Stimulated activated memory B cell treated with anti-CD40 and anti-IgM and Interleukin-4, amounts not matched to agents 10 μg/mL and 1 μg/mL and 100 μg/mL, for 72 hours (primary cell): Measurements from ENCODE around the gene AFAP1.
A peak's percentile ranks its signal among the peaks of the same experiment; 100 is the strongest.

Experiments
- ATAC-seq: fragments of 150-1000 bp; cut with Tn5 transposase; 2 replicates; pipeline ENCODE4 v1.10.0; 2021
- H3K27ac Mint-ChIP-seq: one replicate; pipeline ENCODE4 v1.8.0; 2022; ENCODE audit warnings: mild to moderate bottlenecking, mixed read lengths
- H3K27me3 Mint-ChIP-seq: one replicate; pipeline ENCODE4 v1.8.0; 2022; ENCODE audit warnings: mixed read lengths
- H3K36me3 Mint-ChIP-seq: one replicate; pipeline ENCODE4 v1.8.0; 2022; ENCODE audit warnings: mixed read lengths
- H3K4me1 Mint-ChIP-seq: one replicate; pipeline ENCODE4 v1.8.0; 2022; ENCODE audit warnings: mixed read lengths
- H3K4me3 Mint-ChIP-seq: one replicate; pipeline ENCODE4 v1.8.0; 2022; ENCODE audit warnings: mild to moderate bottlenecking, moderate library complexity, mixed read lengths
- H3K9me3 Mint-ChIP-seq: one replicate; pipeline ENCODE4 v1.8.0; 2022; ENCODE audit warnings: mixed read lengths

Gene AFAP1

DNA sequence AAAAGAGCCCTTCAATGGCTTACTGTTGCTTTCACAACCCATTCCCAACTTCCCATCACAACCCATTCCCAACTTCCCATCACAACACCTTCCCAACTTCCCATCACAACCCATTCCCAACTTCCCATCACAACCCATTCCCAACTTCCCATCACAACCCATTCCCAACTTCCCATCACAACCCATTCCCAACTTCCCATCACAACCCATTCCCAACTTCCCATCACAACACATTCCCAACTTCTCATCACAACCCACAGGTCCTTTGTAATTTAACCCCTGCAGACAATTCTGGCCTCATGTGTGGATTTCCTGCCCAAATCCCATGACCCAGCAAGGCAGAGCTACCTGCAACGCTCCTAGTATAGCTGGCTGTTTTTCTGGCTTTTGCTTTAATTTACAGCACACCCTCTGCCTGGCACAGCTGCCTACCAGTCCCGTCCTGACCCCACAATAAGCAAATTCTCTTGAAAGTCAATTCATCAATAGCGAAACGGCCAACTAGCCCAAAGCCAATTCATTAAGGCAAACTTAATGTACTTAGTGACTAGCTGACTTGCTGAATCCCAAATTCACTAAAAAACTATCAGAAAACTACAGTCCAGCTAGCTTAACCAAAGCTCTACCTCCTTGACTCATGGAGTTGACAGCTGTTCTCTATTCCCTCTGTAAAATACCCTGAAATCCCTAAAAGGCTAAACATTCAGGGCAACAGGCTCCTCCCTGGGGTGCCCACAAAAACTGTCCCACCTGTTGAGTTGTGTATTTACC is 75.6 kb downstream of the AFAP1 start:
- Mint-ChIP-seq H3K27ac (no peak overlapping the region), H3K27me3 (peaks cover 16% of the 10 kb centered on the region), H3K4me1 (no peaks in the 10 kb centered on the region), H3K9me3 (peaks cover 9% of the 10 kb centered on the region), H3K36me3 (peaks cover 6% of the 10 kb centered on the region), H3K4me3 (peak overlapping the region; percentile 42)
- no peak for ATAC-seq

DNA sequence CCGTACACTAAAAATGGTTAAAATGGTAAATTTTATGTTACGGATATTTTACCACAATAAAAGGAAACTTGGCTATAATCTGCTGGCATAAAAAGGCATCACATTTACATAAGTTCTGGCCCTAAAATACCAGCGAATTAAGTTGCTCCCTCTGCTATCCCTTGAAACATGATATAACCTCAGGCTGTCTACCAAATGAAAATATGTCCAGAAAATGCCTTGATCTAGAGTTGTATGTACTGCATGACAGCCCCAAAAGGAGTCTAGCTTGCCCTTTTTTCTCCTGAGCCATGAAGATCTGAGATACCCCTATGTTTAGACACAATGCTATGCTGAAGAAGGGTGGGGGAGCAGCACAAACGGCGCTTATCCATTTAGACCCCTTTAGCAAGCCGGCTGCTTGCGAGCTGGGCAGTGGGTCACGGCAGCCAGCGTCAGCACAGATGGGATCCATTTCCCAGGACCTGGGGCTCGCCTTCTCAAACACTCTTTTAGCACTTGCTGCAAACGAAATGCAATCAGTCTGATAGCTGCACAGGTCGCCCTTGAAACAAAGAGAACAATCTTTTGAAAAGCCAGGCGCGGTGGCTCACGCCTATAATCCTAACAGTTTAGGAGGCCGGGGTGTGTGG is 77.0 kb downstream of the AFAP1 start:
- Mint-ChIP-seq H3K27me3 (peaks cover 11% of the 10 kb centered on the region), H3K4me3 (no peak overlapping the region), H3K36me3 (peaks cover 6% of the 10 kb centered on the region), H3K4me1 (no peaks in the 10 kb centered on the region), H3K9me3 (peaks cover 5% of the 10 kb centered on the region), H3K27ac (no peak overlapping the region)
- no peak for ATAC-seq

DNA sequence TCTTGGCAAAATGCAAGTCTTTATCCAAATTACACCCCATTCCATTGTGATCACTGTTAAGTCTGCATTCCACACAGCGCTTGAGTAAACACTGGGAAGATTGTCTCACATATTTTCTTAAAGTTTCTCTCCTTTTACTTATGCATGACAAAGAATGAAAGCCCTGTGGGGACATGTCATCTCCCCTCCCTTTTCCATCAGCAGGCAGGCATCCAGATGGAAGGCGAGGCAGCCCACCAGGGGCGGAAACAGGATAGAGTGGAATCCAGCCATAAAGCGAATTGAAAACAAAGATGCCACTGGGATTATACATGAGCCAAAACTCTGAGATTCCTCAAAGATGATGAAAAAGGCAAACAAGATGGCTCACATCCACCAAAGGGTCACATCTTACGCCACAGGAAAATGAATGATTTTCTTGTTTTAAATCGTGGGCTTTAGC is 78.2 kb downstream of the AFAP1 start:
- peaks cover 6% of the 10 kb centered on the region for H3K36me3 Mint-ChIP-seq
- ATAC-seq, result no peak
- H3K27me3 Mint-ChIP-seq, result peaks cover 22% of the 10 kb centered on the region
- no peak overlapping the region for H3K4me3 Mint-ChIP-seq
- no peak overlapping the region for H3K27ac Mint-ChIP-seq
- no peaks in the 10 kb centered on the region for H3K4me1 Mint-ChIP-seq
- peaks cover 5% of the 10 kb centered on the region for H3K9me3 Mint-ChIP-seq

DNA sequence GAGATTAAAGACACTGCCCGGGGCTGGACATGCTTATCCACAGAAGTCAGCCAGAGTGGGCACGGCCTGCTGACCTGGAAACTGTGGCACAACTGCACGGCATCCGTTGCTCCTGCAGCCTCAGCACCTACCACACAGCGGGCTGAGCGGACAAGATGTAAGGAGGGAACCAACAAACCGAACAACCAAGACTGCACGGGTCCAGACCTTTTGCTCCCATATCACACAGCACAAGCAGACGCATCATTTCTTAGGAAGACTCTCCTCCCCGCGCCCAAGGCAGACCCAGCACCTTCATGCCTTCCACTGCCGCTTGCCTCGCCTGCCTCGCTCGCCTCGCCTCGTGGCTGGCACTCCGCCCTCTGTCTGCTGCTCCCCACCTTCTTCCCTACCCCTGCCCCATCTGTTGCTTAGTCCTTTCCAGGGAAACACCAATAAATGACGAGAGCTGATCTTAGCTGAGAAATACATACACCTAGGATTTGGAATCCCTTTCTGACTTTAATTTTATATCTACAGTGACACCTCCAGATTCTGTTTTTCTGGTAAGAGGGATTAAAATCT is 79.0 kb downstream of the AFAP1 start:
- no peak for ATAC-seq
- Mint-ChIP-seq H3K4me1 (no peaks in the 10 kb centered on the region), H3K27me3 (peaks cover 30% of the 10 kb centered on the region), H3K9me3 (peaks cover 5% of the 10 kb centered on the region), H3K27ac (no peak overlapping the region), H3K4me3 (no peak overlapping the region), H3K36me3 (peaks cover 6% of the 10 kb centered on the region)

DNA sequence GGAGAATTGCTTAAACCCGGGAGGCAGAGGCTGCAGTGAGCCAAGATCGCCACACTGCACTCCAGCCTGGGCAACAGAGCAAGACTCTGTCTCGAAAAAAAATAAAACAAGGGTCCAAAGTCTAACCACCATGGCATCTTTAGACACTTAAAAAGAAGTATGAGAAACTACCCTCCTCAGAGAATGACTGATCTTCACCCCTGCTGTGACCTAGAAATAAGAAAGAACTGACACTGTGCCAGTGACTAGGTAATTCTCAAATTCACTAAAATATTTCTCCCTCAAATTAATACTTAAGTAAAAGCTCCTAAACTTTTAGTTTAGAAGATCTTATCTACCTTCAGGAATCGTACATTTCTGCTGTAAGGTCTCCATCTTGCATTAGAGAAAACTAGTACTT is 80.3 kb downstream of the AFAP1 start:
- no peak overlapping the region for H3K27ac Mint-ChIP-seq
- H3K4me3 Mint-ChIP-seq, result no peak overlapping the region
- peaks cover 33% of the 10 kb centered on the region for H3K27me3 Mint-ChIP-seq
- H3K9me3 Mint-ChIP-seq, result peaks cover 5% of the 10 kb centered on the region
- H3K36me3 Mint-ChIP-seq, result peaks cover 6% of the 10 kb centered on the region
- no peak for ATAC-seq
- H3K4me1 Mint-ChIP-seq, result no peaks in the 10 kb centered on the region

DNA sequence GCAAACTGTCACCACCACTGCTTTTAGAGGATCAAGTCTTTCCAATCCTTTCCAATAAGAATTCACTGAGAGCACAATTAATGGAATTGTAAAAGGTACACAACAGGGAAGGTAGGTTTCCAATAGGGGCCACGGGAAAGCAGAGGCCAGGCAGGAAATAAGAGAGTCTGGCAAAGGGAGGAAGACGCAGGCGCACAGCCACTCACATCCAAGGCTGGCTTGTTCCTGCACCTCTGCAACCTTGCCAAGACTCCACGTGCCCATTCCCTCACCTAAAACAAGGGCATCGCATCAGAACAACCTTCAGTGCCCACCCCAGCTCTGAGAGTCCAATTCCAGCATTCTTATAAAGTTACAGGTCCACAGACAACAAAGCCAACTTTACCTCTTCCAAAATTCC is 81.2 kb downstream of the AFAP1 start:
- Mint-ChIP-seq H3K9me3 (no peaks in the 10 kb centered on the region), H3K4me1 (no peaks in the 10 kb centered on the region), H3K36me3 (no peaks in the 10 kb centered on the region), H3K27me3 (peaks cover 33% of the 10 kb centered on the region), H3K4me3 (no peak overlapping the region), H3K27ac (no peak overlapping the region)
- ATAC-seq, result no peak

DNA sequence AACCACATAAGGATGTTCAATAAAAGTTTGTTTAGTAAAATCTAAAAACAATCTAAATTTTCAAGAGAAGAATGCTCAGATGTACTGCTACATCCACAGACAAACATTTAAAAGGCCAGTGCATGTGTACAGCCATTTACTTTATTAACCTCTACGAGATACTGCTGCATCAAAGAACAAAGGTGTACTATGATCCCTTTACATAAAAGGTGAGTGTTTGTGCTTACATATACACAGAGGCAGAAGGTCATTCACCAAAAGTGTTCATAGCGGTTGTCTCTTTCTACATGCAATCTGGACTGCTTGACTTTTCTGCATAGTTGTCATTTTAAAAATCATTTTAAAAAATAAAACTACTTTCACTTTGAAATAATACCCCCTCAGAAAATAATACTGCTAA is 81.7 kb downstream of the AFAP1 start:
- Mint-ChIP-seq H3K36me3 (no peaks in the 10 kb centered on the region), H3K4me1 (no peaks in the 10 kb centered on the region), H3K27me3 (peaks cover 34% of the 10 kb centered on the region), H3K9me3 (no peaks in the 10 kb centered on the region), H3K27ac (no peak overlapping the region), H3K4me3 (no peak overlapping the region)
- no peak for ATAC-seq

DNA sequence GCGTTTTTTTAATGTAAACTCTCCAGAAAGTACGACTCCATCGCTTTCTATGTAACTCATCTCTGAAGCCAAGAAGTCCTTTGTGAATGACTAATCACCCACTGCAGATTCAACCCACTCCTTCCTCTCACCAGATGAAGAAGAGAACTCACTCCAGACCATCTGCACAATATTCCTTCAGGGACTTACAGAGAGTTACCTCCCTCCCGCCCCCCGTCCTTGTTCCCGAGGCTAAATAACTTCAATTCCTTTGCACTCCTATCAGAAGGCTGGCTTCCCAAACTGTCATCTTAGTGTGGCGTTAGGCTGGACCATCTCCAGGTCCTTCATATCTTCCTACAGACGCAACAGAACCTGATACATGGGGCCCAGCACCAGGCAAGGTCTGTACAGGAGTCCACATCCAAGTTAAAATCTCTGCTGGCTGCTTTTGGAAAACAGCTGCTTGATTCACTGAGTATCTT is 82.4 kb downstream of the AFAP1 start:
- Mint-ChIP-seq H3K4me3 (no peak overlapping the region), H3K4me1 (no peaks in the 10 kb centered on the region), H3K9me3 (no peaks in the 10 kb centered on the region), H3K36me3 (no peaks in the 10 kb centered on the region), H3K27ac (no peak overlapping the region), H3K27me3 (peaks cover 34% of the 10 kb centered on the region)
- ATAC-seq, result no peak

DNA sequence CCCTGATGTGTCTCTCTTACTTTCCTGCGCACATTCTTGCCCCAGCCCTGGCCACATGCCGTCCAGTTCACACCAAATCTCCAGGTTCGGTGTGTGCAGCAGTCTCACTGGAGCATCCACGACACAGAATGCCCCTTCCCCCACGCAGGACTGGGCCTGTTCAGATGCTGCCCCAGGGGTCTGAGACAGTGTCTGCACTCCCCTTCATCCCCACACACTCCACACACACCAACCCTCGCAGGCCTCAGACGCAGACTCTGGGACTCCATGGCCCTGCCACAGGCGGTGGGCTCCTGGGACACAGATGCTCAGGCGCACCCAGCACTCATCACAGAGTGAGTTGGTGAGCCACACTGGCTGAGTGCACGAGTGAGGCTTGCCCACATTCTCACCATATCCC is 83.9 kb downstream of the AFAP1 start:
- Mint-ChIP-seq H3K4me3 (no peak overlapping the region), H3K36me3 (no peaks in the 10 kb centered on the region), H3K27me3 (peaks cover 34% of the 10 kb centered on the region), H3K27ac (no peak overlapping the region), H3K4me1 (no peaks in the 10 kb centered on the region), H3K9me3 (no peaks in the 10 kb centered on the region)
- no peak for ATAC-seq

DNA sequence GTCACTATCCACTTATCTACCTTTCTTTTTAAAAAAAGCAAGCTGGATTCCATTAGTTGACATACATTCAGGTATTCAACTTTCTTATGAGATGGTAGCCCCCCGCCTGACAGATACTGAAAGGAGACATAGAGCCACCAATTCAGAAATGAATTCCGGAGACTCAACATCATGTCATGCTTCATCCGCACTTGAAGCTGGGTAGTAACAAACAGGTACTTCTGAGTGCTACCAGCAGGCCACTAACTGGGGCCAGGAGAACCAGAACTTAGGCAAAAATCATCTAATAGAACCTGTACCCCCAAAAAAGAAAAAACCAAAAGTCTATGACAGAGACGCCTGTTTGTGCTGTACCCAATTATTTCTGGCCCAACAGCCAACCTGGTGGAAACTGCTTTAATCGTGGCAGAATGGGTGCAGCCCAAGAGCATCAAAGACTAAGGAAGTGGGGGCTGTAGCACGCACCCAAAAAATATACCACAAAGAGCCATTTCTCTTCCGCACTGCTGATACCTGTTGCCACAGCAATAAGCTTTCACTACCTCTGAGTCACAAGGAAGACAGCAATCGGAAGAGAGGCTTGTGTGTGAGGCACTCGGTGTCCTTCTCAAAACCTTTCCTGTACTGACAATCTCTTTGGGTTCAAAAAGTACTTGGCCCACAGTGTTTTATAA is 84.8 kb downstream of the AFAP1 start:
- no peak for ATAC-seq
- H3K36me3 Mint-ChIP-seq, result no peaks in the 10 kb centered on the region
- H3K27ac Mint-ChIP-seq, result no peak overlapping the region
- peaks cover 34% of the 10 kb centered on the region for H3K27me3 Mint-ChIP-seq
- no peaks in the 10 kb centered on the region for H3K9me3 Mint-ChIP-seq
- H3K4me1 Mint-ChIP-seq, result no peaks in the 10 kb centered on the region
- H3K4me3 Mint-ChIP-seq, result no peak overlapping the region

DNA sequence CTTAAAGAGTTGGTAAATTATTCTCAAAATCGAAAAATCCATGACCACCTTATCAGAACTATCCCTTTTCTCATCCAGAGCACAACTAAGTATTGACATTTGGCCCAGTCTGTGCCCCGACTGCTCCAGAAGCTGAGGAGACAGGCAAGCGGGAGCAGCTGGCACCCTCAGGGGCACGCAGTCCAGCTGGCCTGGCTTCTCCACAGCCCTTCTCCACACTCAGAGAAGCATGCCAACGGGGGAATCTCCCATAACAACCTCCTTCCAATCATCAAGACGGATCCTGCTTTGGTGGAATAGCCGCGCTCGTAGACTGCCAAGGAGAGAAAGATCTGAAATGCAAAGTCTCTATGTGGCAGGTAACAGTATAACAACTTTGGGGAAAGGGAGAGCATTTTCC is 85.4 kb downstream of the AFAP1 start:
- Mint-ChIP-seq H3K27ac (no peak overlapping the region), H3K27me3 (peaks cover 34% of the 10 kb centered on the region), H3K4me3 (no peak overlapping the region), H3K9me3 (no peaks in the 10 kb centered on the region), H3K36me3 (no peaks in the 10 kb centered on the region), H3K4me1 (no peaks in the 10 kb centered on the region)
- ATAC-seq, result no peak

DNA sequence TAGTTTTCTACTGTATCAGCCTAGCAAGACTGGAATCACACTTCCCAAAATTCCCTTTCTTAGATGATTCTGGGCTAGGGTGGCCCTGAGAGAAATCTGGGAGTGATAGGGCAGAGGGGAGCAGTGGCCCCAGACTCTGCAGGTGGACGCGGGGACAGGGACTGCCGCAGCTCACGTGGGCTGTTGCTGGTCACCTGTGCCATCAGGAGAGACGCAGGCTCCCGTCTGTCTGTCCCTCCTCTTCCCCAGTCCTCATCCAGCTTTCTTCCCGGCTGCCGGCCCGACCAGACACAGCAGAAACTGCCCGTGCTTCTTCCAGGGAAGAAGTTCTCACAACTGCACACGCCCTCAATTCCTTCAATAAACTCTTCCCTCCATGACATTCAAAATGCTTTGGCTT is 86.4 kb downstream of the AFAP1 start:
- Mint-ChIP-seq H3K4me3 (no peak overlapping the region), H3K4me1 (no peaks in the 10 kb centered on the region), H3K36me3 (no peaks in the 10 kb centered on the region), H3K27ac (no peak overlapping the region), H3K27me3 (peaks cover 34% of the 10 kb centered on the region), H3K9me3 (no peaks in the 10 kb centered on the region)
- no peak for ATAC-seq

DNA sequence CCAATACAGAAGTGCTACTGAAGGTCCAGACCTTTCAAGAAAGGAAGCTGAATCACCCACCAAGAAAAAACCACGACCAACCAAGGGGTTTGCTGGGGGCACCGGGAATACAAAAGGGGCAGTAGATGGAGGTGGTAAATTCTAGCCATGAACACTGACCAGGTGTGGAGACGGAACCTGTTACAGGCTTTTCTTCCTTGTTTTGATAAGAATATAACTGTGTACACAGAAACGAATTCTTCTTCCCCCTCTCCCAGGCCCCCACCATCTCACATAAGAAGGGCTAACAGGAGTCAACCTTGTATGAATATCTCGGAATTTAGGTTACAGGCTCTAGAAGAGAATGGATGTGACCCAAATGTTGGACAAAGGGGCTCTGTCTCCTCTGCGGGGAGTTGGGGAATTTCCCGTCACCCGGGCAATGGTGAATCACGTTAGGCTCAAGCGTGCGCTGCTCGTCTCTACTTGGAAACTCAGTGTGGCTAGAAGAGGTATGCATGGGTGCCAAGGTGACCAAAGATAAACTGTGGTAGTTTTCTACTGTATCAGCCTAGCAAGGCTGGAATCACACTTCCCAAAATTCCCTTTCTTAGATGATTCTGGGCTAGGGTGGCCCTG is 87.0 kb downstream of the AFAP1 start:
- no peaks in the 10 kb centered on the region for H3K4me1 Mint-ChIP-seq
- H3K36me3 Mint-ChIP-seq, result no peaks in the 10 kb centered on the region
- H3K4me3 Mint-ChIP-seq, result no peak overlapping the region
- H3K27ac Mint-ChIP-seq, result no peak overlapping the region
- no peak for ATAC-seq
- H3K27me3 Mint-ChIP-seq, result peaks cover 34% of the 10 kb centered on the region
- peaks cover 3% of the 10 kb centered on the region for H3K9me3 Mint-ChIP-seq

DNA sequence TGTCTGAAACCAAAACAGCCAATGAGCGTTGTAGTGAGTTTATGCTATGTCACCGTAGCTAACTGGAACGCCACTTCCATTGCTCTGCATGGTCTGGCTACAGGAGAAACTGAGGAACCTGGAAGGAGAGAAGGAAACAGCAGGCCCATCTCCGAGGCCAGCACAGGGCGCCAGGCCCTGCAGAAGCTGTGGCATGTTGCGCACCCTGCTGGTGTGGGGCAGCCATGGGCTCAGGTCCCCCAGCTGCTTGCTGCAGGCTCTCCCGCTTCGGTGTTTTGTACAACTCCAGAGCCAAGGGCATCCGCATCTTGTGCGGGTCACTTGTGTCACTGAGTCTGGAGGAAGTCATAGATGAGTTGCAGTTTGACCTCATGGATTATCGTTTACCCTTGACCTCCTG is 89.2 kb downstream of the AFAP1 start:
- Mint-ChIP-seq H3K27ac (no peak overlapping the region), H3K4me3 (no peak overlapping the region), H3K36me3 (no peaks in the 10 kb centered on the region), H3K27me3 (peaks cover 21% of the 10 kb centered on the region), H3K9me3 (peaks cover 3% of the 10 kb centered on the region), H3K4me1 (no peaks in the 10 kb centered on the region)
- ATAC-seq, result no peak

DNA sequence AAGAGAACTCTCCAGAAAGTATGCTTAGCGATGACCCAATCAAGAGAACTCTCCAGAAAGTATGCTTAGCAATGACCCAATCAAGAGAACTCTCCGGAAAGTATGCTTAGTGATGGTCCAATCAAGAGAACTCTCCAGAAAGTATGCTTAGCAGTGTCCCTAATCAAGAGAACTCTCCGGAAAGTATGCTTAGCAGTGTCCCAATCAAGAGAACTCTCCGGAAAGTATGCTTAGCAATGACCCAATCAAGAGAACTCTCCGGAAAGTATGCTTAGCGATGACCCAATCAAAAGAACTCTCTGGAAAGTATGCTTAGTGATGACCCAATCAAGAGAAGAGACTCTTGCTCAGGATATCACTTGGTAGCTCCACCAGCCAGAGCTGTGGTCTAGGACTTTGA is 92.5 kb downstream of the AFAP1 start:
- H3K4me3 Mint-ChIP-seq, result no peak overlapping the region
- H3K27ac Mint-ChIP-seq, result no peak overlapping the region
- H3K9me3 Mint-ChIP-seq, result peaks cover 3% of the 10 kb centered on the region
- H3K4me1 Mint-ChIP-seq, result no peaks in the 10 kb centered on the region
- no peak for ATAC-seq
- no peaks in the 10 kb centered on the region for H3K36me3 Mint-ChIP-seq
- H3K27me3 Mint-ChIP-seq, result peaks cover 22% of the 10 kb centered on the region
